Heart left ventricle (tissue), 16 donors: Measurements from ENCODE around the gene KCTD6. TPM values are rescaled to one million over a fixed set of nuclear protein-coding genes. Genes with fewer than 3 reads are reported as not detected.

Source experiments
- ATAC-seq, 4 donors: fragments of 200-7000 bp; cut with Tn5 transposase; one replicate each; pipeline ENCODE4 v1.9.1; 2020 to 2022; ENCODE audit warnings: moderate library complexity in 4 of 4, mild to moderate bottlenecking in 3 of 4, moderate number of reproducible peaks in 1 of 4
- DNase-seq, 5 donors: peaks; one replicate each; pipeline ENCODE4 v3.0.0-alpha.2; 2020
- H3K27ac ChIP-seq, 12 donors: fragments of 200-600 bp; sonication (generic) in 4 of 12; one replicate each; pipeline versions ENCODE4 v1.5.0 to v1.8.0; 2016 to 2022; ENCODE audit warnings: mild to moderate bottlenecking in 2 of 12
- H3K27me3 ChIP-seq, 9 donors: fragments of 200-600 bp; sonication (generic) in 2 of 9; one replicate each; pipeline versions ENCODE4 v1.5.1 to v1.8.0; 2016 to 2022; ENCODE audit warnings: mild to moderate bottlenecking in 3 of 9
- H3K36me3 ChIP-seq, 9 donors: fragments of 200-600 bp; sonication (generic) in 2 of 9; one replicate each; pipeline versions ENCODE4 v1.5.0 to v1.8.0; 2018 to 2022; ENCODE audit warnings: mild to moderate bottlenecking in 2 of 9
- H3K4me1 ChIP-seq, 12 donors: fragments of 200-600 bp; sonication (generic) in 4 of 12; one replicate each; pipeline versions ENCODE4 v1.5.0 to v1.8.0; 2016 to 2022; ENCODE audit warnings: mild to moderate bottlenecking in 3 of 12
- H3K4me3 ChIP-seq, 12 donors: fragments of 200-600 bp; sonication (generic) in 4 of 12; one replicate each; pipeline versions ENCODE4 v1.5.0 to v1.8.0; 2017 to 2022; ENCODE audit warnings: mild to moderate bottlenecking in 9 of 12, moderate library complexity in 4 of 12
- H3K9me3 ChIP-seq, 12 donors: fragments of 200-600 bp; sonication (generic) in 4 of 12; one replicate each; pipeline versions ENCODE4 v1.5.0 to v1.8.0; 2016 to 2022; ENCODE audit warnings: mild to moderate bottlenecking in 1 of 12
- POLR2A ChIP-seq, 2 donors: fragments of 450-650 bp; IDR thresholded peaks; one replicate each; pipeline ENCODE4 v1.6.1; 2017; ENCODE audit warnings: antibody characterized with exemption in 2 of 2, mild to moderate bottlenecking in 2 of 2, moderate library complexity in 2 of 2
- WGBS, 4 donors: extraction: QIAGEN DNeasy Blood & Tissue Kit in 2 of 4; methylation state at CpG; one replicate each; pipeline versions ENCODE4 v1.1.5 to v1.1.7; 2013 to 2018; 5-methylcytosine and 5-hydroxymethylcytosine counted together
- intact Hi-C, 10 donors: fragments of 100-400 bp; cut with DNase I; formaldehyde crosslinking; loops; one replicate each; pipeline versions ENCODE4 v1.11.1 to v1.14.2; 2022
- polyA plus RNA-seq, 2 donors: library from polyadenylated mRNA; stranded (reverse); fragments of 200-250 nt; gene quantifications; one replicate each; pipeline ENCODE4 v1.2.3, GENCODE V29; 2013
- total RNA-seq, 9 donors: library from RNA; depleted of rRNA in 2 of 9; stranded (reverse); fragments of >200 nt in 2 of 9; fragmentation: NEBNext Ultra II Directional in 3 of 9; extraction: Animal tissue kit (Norgen Biotek cat#: 25700) in 3 of 9; gene quantifications; one replicate each; pipeline versions ENCODE4 v1.1.0 to v1.2.4, GENCODE V29; 2016 to 2023
- TF ChIP-seq, protein P1 (sequence below), 12 donors: fragments of 200-600 bp; sonication (generic) in 4 of 12; IDR thresholded peaks; one replicate each; pipeline versions ENCODE4 v1.5.0 to v1.8.0; 2018 to 2022; ENCODE audit warnings: antibody characterized with exemption in 12 of 12, mild to moderate bottlenecking in 5 of 12
- donor health status: ischemic (EF 13 %, LVEDD 7.1; RV severe dilation, severe dysfunction).
- donor health status: healthy with polysubstance abuse.
- donor health status: DM: no; HTN: yes; CAD: no.
- donor health status: DM: no; HTN: no; CAD: no.
- donor health status: ischemic (EF 25% LVEDD 6.9; RV normal size, moderate dysfunction).
- donor health status: ischemic (EF 25% LVEDD 5.7; RV mildly dilated, moderate dysfunction).
- donor health status: healthy.
- donor health status: DM: yes; HTN: yes; CAD: no.
- donor health status: ischemic (EF 35%, LVEDD 5.7; RV mildly dilated, moderate dysfunction).
- donor health status: nonischemic (EF 11% LVEDD 7.7; RV severe dilation, severe dysfunction).
- donor health status: DM: yes; HTN: yes; CAD: no.
- donor health status: PGD.
- donor health status: ischemic (EF 29% LVEDD 5.4; RV normal size, mild dysfunction).
- donor health status: nonischemic (EF 23%, LVEDD 6.1; RV moderate dilation, normal function).

Gene KCTD6
- total and polyA plus RNA-seq, 11 donors = 5.7 to 10.5 (median 6.9) TPM

DNA sequence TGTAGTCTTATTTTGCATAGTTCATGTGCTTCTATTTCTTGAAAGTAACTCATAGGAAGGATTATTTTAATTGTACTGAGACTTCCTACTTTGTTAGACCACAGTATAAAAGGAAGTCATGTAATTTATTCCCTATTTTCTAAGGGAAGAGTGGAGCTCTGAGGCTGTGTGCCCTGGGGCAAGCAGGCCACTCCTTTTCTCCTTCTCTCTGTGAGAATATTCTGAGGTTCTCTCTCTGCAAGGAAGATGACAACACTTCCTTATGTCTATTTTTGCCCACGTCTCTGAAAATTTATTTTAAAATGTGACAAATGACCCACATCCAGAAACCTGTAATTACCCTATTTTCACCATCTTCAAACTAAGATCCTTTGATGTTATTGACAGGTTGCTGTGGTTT, 11.0 kb downstream of the KCTD6 start:
- DNase-seq = no peak
- 29 to 45% (median 37%) methylated on average over 1 of the region's 1 CpG for WGBS, 4 donors

DNA sequence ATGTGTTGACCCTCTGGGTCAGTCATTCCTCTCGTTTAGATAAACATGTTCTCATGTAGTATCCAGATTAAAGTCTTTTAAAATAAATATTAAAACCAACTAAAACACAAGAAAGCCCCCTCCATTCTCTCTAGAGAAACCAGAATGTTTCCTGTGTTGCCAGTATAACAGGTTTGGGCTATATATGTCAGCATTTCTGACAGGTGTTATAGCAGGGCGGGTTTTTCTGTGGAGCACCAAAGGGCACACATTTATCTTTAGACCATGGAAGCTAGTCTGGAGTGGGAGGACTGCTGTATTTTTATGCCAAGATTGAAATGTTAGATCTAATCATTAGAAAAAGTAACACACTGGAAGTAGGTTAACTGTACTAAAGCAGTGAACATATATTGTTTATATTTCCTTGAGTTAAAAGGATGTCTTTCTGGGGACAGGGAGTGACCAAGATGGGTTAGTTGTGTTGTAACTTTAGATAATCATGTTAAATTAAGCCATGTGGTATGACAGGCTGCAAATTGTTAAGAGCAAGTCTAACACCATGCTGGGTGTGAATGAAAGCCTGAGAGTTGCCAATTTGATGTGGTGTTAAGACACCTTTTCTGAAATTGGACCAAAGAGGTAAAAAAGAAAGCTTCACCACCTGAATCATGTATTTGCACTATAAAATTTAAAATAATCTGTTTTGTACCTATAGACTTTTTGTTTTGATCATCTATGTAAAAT, 15.6 kb downstream of the KCTD6 start:
- Histone ChIP-seq H3K27me3 (no peaks in the 10 kb centered on the region), H3K4me3 (no peak overlapping the region), H3K4me1 (peaks cover 0 to 16% (median 0%) of the 10 kb centered on the region in 12 donors), H3K27ac (no peak overlapping the region), H3K9me3 (no peaks in the 10 kb centered on the region), H3K36me3 (peaks cover 0 to 91% (median 70%) of the 10 kb centered on the region in 9 donors)
- intact Hi-C loops = no loop called here
- WGBS, 4 donors = 67 to 78% (median 75%) methylated on average over 2 of the region's 2 CpGs
- DNase-seq (no peak), ATAC-seq (no peak)
- TF ChIP-seq, protein P1, sequence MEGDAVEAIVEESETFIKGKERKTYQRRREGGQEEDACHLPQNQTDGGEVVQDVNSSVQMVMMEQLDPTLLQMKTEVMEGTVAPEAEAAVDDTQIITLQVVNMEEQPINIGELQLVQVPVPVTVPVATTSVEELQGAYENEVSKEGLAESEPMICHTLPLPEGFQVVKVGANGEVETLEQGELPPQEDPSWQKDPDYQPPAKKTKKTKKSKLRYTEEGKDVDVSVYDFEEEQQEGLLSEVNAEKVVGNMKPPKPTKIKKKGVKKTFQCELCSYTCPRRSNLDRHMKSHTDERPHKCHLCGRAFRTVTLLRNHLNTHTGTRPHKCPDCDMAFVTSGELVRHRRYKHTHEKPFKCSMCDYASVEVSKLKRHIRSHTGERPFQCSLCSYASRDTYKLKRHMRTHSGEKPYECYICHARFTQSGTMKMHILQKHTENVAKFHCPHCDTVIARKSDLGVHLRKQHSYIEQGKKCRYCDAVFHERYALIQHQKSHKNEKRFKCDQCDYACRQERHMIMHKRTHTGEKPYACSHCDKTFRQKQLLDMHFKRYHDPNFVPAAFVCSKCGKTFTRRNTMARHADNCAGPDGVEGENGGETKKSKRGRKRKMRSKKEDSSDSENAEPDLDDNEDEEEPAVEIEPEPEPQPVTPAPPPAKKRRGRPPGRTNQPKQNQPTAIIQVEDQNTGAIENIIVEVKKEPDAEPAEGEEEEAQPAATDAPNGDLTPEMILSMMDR (IDR thresholded peaks at IDR 0.05) = no peak
- TF ChIP-seq POLR2A (IDR thresholded peaks at IDR 0.05) = no peak

More for the DNA sequence above, 11.0 kb downstream of the KCTD6 start:
- intact Hi-C loops = no loop called here
- TF ChIP-seq, protein P1 (IDR thresholded peaks at IDR 0.05) = no peak
- ATAC-seq = no peak
- H3K9me3 ChIP-seq = no peaks in the 10 kb centered on the region
- peaks cover 0 to 22% (median 1%) of the 10 kb centered on the region in 12 donors for H3K4me1 ChIP-seq
- peaks cover 0 to 84% (median 54%) of the 10 kb centered on the region in 9 donors for H3K36me3 ChIP-seq
- H3K27me3 ChIP-seq = no peaks in the 10 kb centered on the region
- H3K27ac ChIP-seq = no peak overlapping the region
- H3K4me3 ChIP-seq = no peak overlapping the region

- Histone ChIP-seq H3K36me3 (peaks cover 0 to 92% (median 70%) of the 10 kb centered on the region in 9 donors), H3K9me3 (no peaks in the 10 kb centered on the region), H3K27ac (no peak overlapping the region), H3K4me3 (no peak overlapping the region), H3K4me1 (peaks cover 0 to 7% (median 0%) of the 10 kb centered on the region in 12 donors), H3K27me3 (no peaks in the 10 kb centered on the region)
- intact Hi-C loops = no loop called here
- TF ChIP-seq, protein P1 (IDR thresholded peaks at IDR 0.05) = no peak
- no peak for TF ChIP-seq POLR2A (IDR thresholded peaks at IDR 0.05)
- WGBS, 4 donors = 77 to 78% (median 78%) methylated on average over 6 of the region's 6 CpGs
- ATAC-seq = no peak
- no peak for DNase-seq
Observed at GRCh38 chr3:58508437-58508836, 16.5 kb downstream of the KCTD6 start.

DNA sequence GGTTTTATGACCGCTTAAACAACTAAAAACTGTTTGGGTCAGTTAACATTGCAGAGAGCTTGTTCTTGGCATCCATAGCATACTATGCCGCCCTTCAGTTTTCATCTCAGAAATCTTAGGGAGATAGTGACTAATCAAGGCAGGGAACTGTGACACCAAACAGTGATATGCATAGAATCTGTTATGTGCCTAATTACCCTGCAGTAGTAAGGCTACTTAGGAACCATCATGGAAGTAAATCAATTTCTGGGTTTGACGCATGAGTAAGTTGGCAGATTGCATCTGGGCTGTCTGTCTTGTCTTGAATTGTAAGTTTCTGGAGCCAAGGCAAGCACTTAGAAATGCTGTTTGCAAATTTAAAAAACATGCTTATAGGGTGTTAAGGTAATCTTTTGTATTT, 22.5 kb downstream of the KCTD6 start:
- DNase-seq (no peak), ATAC-seq (no peak)
- Histone ChIP-seq H3K4me1 (no peaks in the 10 kb centered on the region), H3K27me3 (no peaks in the 10 kb centered on the region), H3K36me3 (peaks cover 0 to 95% (median 65%) of the 10 kb centered on the region in 9 donors), H3K4me3 (no peak overlapping the region), H3K27ac (no peak overlapping the region), H3K9me3 (no peaks in the 10 kb centered on the region)
- TF ChIP-seq, protein P1 (IDR thresholded peaks at IDR 0.05) = no peak
- no peak for TF ChIP-seq POLR2A (IDR thresholded peaks at IDR 0.05)
- WGBS, 4 donors = 93 to 96% (median 96%) methylated on average over 3 of the region's 3 CpGs
- intact Hi-C loops = no loop called here
